Activated CD4-positive, alpha-beta T cell treated with anti-CD3 and anti-CD28 coated beads, Interleukin-2, amount 50 U/mL, for 48 hours (primary cell): ENCODE data around the gene PANK4.

ENCODE experiments used
- DNase-seq, 2 experiments: peaks; one replicate each; pipeline ENCODE4 v3.0.0-alpha.2; 2020

PANK4 gene

DNA sequence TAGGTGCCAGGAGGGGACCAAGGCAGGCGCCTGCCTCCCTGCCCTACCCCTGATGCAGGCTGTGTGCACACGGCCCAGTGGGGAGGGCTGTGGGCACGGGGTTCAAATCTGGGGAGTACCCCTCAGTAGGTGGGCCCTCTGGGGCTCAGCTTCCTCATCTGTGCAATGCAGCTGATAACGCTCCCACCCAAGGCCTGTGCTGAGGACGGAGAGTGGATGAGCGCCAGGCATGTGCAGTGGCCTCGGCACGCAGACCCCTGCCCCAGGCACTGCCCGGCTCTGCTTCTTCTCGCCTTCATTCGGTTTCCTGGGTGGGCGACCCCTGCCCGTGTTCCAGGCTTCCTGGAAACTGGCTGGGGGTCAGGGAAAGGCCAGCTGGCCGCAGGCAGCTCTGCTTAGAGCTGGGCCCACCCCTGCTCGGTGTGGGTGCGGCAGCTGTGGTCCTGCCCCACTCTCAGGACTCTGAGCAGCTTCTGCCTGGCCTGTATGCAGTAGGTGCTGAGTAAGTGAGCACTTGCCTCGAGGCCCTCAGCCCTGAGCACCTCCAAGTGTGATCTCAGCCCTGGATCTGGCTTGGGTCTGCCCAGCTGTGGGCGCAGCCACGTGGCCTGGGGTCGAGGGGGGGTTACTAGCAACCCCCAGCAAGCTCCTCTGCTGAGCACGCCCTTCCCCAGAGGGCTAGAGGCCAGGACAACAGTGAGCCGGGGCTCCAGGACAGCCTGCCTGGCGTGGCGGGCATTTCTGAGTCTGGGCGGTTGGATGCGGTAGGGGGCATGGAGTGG lies 17.9 kb upstream of the PANK4 start:
- no peak for DNase-seq

DNA sequence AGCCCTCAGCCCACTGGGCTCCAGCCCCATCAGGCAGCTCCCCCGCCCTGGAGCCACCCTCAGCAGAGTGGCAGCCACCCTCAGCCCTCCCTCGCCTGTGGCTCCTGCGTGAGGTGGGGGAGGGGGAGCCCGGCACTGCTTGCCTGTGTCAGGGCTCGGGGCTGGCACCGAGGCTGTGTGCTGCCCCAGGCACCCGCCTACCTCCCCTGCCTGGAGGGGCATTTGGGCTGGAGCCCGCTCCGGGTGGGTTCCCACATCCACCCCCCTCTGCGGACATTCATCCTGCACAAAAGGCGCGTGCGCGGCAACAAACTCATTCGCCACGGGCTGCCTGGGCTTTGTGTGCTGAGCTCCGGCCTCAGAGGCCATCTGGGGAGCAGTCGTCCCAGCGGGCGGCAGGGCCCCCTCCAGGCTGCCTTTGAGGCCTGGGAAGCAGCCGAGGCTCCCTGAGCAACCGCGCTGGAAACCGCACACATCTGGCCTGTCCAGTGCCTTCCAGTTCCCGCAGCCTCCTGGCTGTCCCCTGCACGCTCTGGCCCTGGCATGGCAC lies 17.2 kb upstream of the PANK4 start:
- DNase-seq = no peak

DNA sequence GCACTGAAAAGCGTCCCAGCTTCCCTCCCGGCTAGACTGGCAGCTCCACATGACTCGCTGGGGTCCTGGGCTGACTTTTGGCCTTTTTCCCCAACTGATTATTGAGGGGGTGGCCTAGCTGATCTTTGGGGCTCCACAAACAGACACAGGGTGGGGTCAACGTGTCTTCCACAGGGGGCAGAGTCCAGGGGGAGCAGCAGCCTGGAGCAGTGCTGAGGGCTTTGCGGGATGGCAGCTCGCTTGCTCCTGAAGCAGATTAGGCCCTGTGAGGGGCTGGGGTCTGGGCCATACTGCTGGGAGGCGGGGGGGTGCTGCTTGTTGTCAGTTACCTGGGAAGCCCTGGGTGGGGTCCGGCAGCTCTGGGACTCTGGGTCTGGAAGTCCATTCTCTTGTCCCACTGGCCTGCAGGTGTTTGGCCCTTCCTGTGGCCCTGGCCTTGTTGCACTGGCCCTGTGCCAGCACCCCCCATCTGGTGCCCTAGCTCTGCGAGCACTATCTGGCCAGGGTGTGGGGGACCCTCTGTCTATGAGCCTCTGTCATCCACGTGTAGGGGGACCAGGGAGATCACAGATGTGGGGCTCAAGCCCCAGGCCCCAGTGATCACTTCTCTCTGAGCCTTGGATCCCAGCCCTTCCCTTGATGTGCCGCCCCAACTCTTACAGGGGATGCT lies 16.0 kb upstream of the PANK4 start:
- DNase-seq = no peak

DNA sequence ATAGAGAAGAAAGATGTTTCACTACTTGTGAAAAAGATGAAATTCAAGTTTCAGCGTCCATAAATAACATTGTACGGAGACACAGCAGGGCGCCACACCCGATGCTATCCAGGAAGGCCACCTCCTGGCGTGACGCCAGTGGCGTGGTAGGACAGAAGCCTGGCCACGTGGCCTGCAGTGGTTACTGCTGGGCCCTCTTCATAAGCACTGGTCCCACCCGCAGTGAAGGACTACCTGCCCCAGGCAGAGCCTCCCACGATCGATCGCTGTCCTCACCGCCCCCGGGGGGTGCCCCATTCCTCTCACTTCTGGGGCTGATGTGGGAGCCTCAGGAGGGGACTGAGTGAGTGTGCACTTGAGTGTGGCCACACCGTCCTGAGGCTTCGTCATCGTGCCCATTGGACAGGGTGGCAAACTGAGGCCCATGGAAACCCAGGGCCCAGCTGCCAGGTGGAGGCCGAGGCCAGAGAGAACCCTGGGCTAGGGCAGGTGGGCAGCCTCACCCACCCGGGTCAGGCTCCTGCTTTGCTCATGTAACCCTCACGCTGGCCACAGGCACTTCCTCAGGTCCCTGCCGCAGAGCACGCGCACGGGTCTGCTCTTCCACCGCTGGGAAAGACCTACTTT lies 15.3 kb upstream of the PANK4 start:
- no peak for DNase-seq

DNA sequence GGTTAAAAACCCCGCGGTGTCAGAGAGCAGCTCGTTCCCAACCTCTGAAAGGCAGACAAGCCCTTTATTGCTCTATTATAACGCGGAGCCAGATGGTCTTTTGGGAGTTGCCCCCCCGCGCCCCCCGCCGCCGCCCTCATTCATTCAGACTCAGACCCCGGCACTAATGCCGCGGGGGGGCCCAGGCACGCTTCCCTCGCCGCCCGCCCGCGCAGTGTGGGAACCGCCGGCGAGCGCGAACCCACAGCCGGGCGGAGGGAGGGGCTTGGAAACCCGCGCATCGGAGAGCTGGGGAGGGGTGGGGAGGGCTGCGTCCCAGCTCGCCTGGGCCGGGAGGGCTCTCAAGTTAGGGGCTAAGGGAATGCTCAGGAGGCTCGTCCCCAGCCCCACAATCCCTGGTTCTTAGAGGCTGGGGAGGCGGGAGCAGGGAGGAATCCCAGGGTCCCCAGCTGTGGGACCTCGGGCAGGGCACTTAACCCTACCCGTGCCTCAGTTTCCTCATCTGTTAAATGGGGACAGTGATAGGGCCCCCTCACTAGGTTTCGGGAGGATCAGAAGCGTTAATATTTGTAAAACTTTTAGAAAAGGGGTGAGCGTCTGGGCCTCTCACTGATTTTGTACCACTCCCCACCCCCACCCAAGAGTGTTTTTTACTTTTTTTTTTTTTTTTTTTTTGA lies 14.6 kb upstream of the PANK4 start:
- DNase-seq = no peak

DNA sequence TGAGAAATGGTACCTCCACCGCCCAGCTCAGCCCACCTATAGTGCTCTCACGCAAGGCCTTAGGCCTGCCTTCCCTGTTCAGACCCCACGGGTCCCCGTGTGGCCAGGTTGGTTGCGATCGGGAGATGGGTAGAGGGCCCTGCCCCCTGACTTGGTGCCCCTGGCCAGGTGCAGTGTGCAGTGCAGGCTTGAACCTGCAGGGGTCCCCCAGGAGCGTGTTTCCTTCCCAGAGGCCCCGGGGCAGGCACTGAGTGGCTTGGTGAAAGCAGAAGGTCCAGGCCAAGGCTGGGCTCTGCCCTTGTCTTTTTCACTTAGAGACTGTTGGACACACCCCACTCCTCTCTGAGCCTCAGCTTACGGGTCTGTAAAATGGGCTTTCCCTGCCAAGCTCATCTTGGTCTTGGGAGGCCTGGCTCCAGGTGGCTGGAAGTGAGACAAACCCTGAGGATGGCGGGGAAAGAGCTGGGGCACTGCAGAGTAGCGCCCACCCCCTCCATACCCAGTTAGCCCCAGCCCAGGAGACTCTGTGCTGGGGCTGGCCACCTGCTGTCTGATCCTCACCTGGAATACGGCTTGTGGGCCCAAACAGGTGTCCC lies 13.0 kb upstream of the PANK4 start:
- peak; percentile 57 to 59 for DNase-seq

DNA sequence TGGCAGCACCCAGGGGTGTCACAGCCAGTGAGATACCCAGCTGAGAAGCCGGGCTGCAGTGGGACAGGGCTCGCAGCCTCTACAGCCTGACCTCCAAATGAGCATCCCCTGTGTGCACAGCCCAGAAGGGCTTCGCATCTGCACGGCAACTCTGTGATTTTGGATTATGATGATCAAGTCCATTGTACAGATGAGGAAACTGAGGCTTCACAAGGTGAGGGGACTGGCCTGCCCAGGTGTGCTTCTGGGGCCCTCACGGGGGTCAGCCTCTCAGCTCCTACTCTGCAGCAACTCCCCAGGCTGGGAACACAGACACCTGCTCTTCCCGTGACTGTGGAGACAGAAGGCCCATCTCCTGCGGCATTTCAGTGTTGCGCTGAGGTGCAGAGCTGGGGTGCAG lies 12.5 kb upstream of the PANK4 start:
- no peak for DNase-seq

DNA sequence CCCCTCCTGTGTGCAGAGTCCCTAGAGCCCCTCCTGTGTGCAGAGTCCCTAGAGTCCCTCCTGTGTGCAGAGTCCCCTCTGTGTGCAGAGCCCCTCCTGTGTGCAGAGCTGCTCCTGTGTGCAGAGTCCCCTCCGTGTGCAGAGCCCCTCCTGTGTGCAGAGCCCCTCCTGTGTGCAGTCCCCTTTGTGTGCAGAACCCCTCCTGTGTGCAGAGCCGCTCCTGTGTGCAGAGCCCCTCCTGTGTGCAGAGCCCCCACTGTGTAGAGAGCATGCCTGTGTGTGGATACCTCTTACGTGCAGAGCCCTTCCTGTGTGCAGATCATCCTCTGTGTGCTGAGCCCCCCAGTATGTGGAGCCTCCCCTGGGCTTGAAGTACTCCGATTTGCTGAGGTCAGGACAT lies 12.0 kb upstream of the PANK4 start:
- DNase-seq = no peak

DNA sequence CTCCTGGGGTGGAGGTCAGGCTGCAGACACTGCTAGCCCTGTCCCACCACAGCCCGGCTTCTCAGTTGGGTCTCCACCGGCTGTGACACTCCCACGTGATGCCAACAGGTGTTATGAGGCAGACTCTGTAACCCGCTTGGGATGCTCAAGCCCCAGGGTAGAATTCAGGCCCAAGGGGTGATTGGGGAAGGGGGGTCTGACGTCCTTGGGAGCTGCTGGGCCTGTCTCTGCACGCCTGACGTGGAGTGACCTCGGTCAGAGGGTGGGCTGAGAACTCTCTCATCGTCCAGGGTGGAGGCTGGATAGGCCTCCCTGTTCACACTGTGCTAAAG lies 11.4 kb upstream of the PANK4 start:
- DNase-seq = no peak

DNA sequence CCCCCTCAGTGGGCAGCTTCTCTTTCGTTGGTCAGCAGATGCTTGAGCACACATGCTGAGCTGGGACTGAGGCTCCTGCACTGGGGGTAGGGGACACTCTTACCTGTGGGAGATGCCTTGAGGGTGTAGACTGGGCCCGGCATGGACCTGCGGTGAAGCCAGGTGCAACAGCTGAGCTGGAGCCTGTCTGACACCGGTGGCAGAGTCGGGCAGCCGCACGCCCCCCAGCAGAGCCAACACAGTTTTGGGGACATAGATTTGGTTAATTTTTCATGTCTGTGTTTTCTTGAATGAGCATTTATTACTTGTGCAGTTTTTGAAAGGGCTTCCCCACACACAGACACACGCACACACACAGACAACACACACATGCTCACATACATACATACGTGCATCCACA lies 9.6 kb upstream of the PANK4 start:
- DNase-seq = no peak

DNA sequence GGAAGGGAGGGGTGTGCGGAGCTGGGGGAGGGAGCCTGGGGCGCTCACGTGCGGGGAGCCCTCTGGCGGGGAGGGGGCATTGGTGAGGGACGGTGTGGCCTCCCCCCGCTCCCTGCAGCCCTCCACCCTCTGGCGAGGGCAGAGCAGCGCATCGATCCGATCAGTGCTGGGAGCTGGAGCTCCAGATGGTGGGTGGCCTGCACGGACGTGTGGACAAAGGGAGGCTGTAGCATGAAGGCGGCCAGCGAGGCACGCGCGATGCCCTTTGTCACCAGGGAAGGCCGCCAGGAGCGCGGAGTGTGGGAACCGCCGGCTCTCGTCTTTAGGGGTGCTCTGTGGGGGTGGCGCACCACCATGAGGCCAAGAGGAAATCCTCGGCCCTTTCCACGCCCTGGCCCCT lies 9.1 kb upstream of the PANK4 start:
- no peak for DNase-seq

DNA sequence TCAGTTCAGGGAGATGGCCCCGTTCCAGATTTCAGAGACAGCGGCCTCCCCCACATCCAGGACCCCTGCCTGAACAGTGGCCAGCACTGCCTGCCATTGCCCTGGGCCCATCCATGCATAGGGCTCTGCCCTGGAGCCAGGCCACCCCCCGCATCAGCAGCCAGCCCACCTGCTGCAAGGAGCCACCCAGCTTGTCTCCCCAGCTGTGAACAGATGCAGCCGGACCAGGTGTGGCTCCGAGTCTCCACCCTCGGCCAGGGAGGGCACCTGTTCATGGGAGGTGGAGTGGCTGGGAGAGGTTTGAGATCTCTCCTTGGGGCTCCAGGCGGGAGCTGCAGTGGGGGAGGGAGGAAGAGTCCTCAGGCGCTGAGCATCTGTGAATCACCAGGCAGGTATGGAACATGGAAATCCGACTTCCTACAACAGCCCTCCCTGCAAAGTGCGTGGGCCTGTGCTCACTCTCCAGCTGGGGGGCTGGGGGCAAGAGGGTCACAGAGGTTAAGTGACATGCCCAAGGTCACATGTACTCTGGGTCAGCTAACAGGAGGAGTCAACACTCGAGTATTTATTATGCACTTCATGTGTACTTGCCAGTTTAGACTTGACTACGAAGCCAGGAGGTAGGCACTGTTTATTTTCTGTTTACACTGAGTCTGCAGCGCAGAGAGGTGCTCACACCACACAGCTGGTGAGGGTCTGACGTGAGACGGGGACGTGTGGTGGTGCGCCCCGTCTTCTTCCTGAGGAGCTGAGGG lies 8.5 kb upstream of the PANK4 start:
- DNase-seq = no peak

DNA sequence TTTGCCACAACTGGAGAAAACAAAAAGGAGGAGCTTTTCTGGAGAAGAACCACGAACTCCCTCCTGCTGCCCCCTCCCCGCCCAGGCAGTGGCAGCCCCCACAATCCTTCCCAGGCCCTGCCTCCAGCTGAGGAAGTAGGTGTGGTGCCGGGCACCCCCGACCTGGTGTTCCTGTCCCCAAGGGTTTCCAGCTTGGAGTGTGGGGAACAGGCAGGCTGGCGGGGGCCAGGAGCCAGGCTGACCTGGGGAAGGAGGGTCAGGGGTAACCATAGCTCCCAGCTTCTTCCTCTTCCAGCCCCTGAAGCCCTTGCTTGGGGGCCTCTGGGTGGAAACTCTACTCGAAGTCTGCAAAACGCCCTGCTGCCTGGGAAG lies 7.9 kb upstream of the PANK4 start:
- DNase-seq = no peak

GRCh38 chr1:2533365-2533764 lies 7.0 kb upstream of the PANK4 start:
- DNase-seq = no peak

- no peak for DNase-seq
These were observed 6.2 kb upstream of the PANK4 start for GRCh38 chr1:2532485-2533160.

GRCh38 chr1:2530513-2531361 lies 4.3 kb upstream of the PANK4 start:
- DNase-seq = no peak

DNA sequence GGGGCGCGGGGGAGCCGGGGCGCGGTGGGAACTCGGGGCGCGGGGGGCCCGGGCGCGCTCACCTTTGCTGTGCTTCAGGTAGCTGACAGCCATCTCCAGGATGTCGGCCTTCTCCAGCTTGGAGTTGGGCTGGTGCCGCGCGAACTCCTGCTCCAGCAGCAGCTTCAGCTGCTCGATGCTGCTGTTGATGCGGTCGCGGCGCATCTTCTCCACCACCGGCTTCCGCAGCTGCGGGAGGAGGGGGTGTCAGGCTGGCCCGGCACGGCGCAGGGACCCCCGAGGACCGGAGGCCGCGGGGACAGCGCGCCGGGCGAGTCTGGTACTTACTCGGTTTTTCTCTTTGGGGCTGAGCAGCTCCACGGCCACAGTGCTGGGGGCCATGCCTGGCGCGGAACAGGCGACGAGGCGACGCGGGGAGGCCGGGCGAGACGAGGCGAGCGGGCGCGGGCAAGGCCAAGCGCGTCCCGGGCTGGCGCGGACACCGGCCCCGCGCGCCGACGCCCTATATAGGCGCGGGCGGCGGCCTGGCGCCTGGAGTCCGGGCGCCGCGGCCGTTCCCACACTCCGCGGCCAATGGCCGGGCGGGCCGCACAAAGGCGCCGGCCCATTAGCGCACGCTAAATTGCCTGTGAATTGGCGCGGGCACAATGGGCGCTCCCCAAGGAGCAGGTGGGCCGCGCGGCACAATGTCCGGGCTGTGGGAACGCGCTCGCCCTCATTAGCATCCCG lies 3.6 kb upstream of the PANK4 start, which contains the start of gene HES5:
HES5 (minus strand) TSS at position 480 of the 729 bp plus-strand sequence; CDS start at position 381, 99 bp downstream.
- DNase-seq = no peak

DNA sequence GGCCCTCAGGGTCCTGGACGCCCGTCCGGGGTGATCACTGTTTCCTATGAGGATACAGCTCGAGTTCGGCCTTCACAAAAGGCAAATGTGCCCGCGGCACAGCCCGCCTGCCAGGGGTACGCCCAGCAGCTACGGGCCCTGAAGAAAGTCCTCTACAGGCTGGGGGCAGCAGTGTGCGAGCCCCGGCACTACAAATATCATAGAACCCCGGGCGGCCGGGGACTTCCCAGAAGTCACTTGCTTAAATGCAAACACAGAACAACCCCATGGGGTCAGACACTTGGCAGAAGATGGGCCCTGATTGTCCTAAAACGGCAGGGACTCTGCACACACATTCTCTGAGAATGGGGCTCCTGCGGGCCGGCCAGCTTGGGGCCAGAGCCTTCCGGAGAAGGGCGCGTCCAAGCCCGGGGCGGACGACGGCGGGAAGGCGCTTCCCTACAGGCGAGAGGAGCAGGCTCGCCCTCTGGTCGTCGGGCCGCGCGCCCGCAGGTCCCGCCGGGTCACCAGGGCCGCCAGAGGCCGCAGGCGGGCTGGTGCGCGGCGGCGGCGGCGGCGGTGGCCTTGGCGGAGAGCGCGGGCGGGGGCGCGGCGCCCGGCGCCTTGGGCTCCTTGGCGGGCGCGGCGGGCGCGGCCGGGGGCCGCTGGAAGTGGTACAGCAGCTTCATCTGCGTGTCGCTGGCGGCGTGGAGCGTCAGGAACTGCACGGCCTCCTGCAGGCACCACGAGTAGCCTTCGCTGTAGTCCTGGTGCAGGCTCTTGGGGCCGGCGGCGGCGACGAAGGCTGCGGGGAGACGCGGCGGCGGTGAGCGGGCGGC lies 2.8 kb upstream of the PANK4 start:
- DNase-seq = peak; percentile 51

DNA sequence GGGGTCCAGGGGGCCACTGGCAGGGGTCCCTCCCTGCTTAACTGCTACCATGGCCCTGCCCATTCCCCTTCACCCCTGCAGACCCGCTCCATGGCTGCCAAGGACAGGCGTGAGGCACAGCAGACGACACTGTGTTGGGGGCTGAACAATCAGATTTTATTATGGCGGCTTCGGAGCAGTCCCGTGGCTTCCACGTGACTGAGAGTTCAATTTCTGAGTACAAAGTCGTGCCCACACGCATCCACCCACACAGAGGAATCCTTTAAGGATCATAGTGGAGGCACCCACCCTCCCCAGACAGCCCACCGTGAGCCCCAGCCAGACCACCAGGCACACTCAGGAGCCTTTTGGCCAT lies 2.2 kb upstream of the PANK4 start:
- DNase-seq = no peak
